Activated CD8-positive, alpha-beta T cell treated with anti-CD3 and anti-CD28 coated beads for 36 hours (primary cell): ENCODE measurements around the gene MAPK8IP3. TPM values are rescaled to one million over a fixed set of nuclear protein-coding genes. Genes with fewer than 3 reads are reported as not detected.

Experiments used
- ATAC-seq: fragments of 200-7000 bp; cut with Tn5 transposase; one replicate; pipeline ENCODE4 v1.10.0; 2021; ENCODE audit warnings: mild to moderate bottlenecking, moderate library complexity
- CTCF ChIA-PET: fragments of 350-600 bp; sonication (Branson Sonifier 250); formaldehyde crosslinking; loops from one replicate; lab custom pipeline; 2021; ENCODE audit warnings: antibody characterized with exemption; lab: Charles Lee
- POLR2A ChIA-PET: fragments of 350-600 bp; sonication (Branson Sonifier 250); formaldehyde crosslinking; loops from one replicate; lab custom pipeline; 2021; ENCODE audit warnings: antibody characterized with exemption; lab: Charles Lee
- DNase-seq: peaks from one replicate; pipeline ENCODE4 v3.0.0-alpha.2; 2020
- H3K27ac Mint-ChIP-seq: one replicate; pipeline ENCODE4 v1.8.0; 2021; ENCODE audit warnings: mild to moderate bottlenecking, mixed read lengths
- H3K27me3 Mint-ChIP-seq: one replicate; pipeline ENCODE4 v1.8.0; 2021; ENCODE audit warnings: mixed read lengths
- H3K36me3 Mint-ChIP-seq: one replicate; pipeline ENCODE4 v1.8.0; 2021; ENCODE audit warnings: low read depth, mixed read lengths
- H3K4me1 Mint-ChIP-seq: one replicate; pipeline ENCODE4 v1.8.0; 2021; ENCODE audit warnings: low read depth, mixed read lengths
- H3K4me3 Mint-ChIP-seq: one replicate; pipeline ENCODE4 v1.8.0; 2021; ENCODE audit warnings: mild to moderate bottlenecking, moderate library complexity, mixed read lengths
- H3K9me3 Mint-ChIP-seq: one replicate; pipeline ENCODE4 v1.8.0; 2021; ENCODE audit warnings: mixed read lengths
- CTCF ChIP-seq: fragments of 200-600 bp; IDR thresholded peaks from one replicate; pipeline ENCODE4 v1.8.0; 2022; ENCODE audit warnings: antibody characterized with exemption, mild to moderate bottlenecking
- intact Hi-C: fragments of 100-400 bp; cut with micrococcal nuclease; formaldehyde crosslinking; loops from one replicate; pipeline ENCODE4 v1.10.0; 2022
- total RNA-seq, 2 experiments: library from RNA; stranded (reverse); gene quantifications; one replicate each; pipeline ENCODE4 v1.2.3, GENCODE V29; 2021

MAPK8IP3 gene
- total RNA-seq, 2 experiments from 2014 or later: 58.4 to 65.1 TPM

GRCh38 chr16:1681032-1681431 lies 25.0 kb upstream of the MAPK8IP3 start:
- no peaks in the 10 kb centered on the region for H3K27me3 Mint-ChIP-seq
- no peak for TF ChIP-seq CTCF
- POLR2A ChIA-PET: no interaction called here
- CTCF ChIA-PET: interaction anchor here (1.3 kb wide), 1 partner anchor 25 kb away, joined by 4 read pairs; the partner anchor contains the start of gene MAPK8IP3
- intact Hi-C loops: no loop called here
- ATAC-seq (no peak), DNase-seq (no peak)
- peaks cover 28% of the 10 kb centered on the region for H3K36me3 Mint-ChIP-seq
- H3K27ac Mint-ChIP-seq: no peak overlapping the region
- no peak overlapping the region for H3K4me3 Mint-ChIP-seq
- no peaks in the 10 kb centered on the region for H3K9me3 Mint-ChIP-seq
- peaks cover 32% of the 10 kb centered on the region for H3K4me1 Mint-ChIP-seq

GRCh38 chr16:1687427-1688316 lies 18.3 kb upstream of the MAPK8IP3 start:
- no peak for DNase-seq
- Mint-ChIP-seq H3K36me3 (peaks cover 44% of the 10 kb centered on the region), H3K4me1 (peaks cover 5% of the 10 kb centered on the region), H3K4me3 (no peak overlapping the region), H3K27ac (no peak overlapping the region), H3K9me3 (no peaks in the 10 kb centered on the region), H3K27me3 (no peaks in the 10 kb centered on the region)
- ATAC-seq: no peak
- ChIA-PET CTCF (no interaction called here), POLR2A (no interaction called here)
- intact Hi-C loops: no loop called here
- no peak for TF ChIP-seq CTCF

DNA sequence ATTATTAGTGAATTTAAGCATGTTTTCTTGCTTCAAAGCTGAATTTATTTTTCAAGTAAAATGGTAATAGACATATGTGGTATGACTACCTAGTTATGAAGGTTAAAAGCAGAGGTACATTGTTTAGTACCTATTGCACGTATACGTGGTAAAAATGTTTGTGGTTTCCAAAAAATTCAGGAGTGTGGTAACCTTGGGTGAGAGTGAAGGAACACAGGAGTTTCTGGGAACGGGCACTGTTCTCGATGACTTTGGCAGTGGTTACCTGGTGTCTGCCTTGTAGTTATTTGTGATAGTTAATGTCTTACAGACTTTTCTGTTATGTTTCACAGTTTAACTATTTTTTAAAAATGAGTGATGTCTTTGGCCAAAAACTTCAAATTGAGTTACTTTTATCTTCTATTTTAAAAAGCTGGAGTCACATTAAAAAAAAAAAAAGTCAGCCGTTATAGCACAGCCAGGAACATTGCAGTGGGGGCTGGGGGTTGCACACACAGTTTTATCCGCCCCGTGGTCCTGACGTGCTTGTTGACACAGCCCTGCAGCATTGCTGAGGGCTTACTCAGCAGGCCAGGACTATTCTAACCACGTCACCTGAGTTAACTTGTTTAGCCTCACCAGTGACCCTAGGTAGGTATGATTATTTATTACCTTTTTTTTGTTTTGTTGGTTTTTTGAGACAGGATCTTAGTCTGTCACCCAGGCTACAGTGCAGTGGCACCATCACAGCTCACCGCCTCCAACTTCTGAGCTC lies 17.0 kb upstream of the MAPK8IP3 start:
- ChIA-PET CTCF (no interaction called here), POLR2A (no interaction called here)
- Mint-ChIP-seq H3K4me1 (peaks cover 5% of the 10 kb centered on the region), H3K36me3 (peaks cover 52% of the 10 kb centered on the region), H3K27ac (no peak overlapping the region), H3K9me3 (no peaks in the 10 kb centered on the region), H3K27me3 (no peaks in the 10 kb centered on the region), H3K4me3 (no peak overlapping the region)
- no peak for TF ChIP-seq CTCF
- DNase-seq (no peak), ATAC-seq (no peak)
- intact Hi-C loops: no loop called here

DNA sequence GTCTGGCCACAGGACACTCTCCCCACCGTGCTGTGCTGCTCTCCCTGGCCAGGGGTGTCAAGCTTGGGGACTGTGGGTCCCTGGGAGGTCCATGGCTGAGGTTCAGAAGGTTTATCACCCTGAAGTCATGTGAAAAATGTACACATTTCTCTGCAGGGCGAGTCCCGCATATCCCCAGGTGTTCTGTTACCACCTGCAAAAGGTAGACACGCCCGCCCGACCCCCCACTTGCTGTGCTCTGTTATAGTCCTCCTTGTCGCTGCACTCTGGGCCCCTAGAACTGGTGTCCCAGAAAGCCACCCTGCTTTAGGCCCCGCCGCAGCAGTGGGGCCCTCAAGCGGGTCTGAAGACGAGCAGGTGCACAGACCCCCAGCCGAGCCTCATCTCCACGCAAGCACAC lies 16.1 kb upstream of the MAPK8IP3 start:
- Mint-ChIP-seq H3K9me3 (no peaks in the 10 kb centered on the region), H3K27me3 (no peaks in the 10 kb centered on the region), H3K27ac (no peak overlapping the region), H3K36me3 (peaks cover 58% of the 10 kb centered on the region), H3K4me3 (no peak overlapping the region), H3K4me1 (peaks cover 5% of the 10 kb centered on the region)
- ChIA-PET POLR2A (interaction anchor here (1.2 kb wide), 1 partner anchor 16 kb away, joined by 3 read pairs; the partner anchor contains the start of gene MAPK8IP3), CTCF (no interaction called here)
- no peak for TF ChIP-seq CTCF
- ATAC-seq: no peak
- intact Hi-C loops: no loop called here
- DNase-seq: no peak
